Stimulated activated CD8-positive, alpha-beta memory T cell treated with anti-CD3 and anti-CD28 coated beads, Interleukin-12 subunit alpha, Interleukin-12 subunit beta, amount 100 ng/mL, for 1 hour (primary cell): Measurements from ENCODE around the gene MAP7.
"Not testable (repeated sequence)": the region's sequence is repeated elsewhere in the genome, so short reads cannot be mapped to it uniquely, and the experiment has no call there.

ENCODE experiments used
- DNase-seq: peaks from one replicate; pipeline ENCODE4 v3.0.0-alpha.2; 2020; ENCODE audit warnings: low read depth

MAP7 gene

DNA sequence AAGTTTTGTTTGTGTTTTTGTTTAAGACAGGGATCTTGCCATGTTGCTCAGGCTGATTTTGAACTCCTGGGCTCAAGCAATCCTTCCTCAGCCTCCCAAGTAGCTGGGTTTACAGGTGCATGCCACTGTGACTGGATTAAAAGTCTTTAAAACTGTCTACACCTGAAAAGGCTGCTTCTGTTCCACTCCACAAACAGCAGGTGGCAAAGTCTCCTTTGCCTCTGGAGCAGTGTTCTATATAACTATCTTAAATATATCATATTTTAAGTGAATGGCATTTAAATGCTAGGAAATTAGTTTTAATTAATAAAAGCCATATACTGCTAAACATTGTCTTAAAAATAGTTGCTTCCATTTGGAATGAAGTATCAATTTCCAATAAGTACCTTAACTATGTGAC, 171.3 kb downstream of the MAP7 start:
- no peak for DNase-seq

DNA sequence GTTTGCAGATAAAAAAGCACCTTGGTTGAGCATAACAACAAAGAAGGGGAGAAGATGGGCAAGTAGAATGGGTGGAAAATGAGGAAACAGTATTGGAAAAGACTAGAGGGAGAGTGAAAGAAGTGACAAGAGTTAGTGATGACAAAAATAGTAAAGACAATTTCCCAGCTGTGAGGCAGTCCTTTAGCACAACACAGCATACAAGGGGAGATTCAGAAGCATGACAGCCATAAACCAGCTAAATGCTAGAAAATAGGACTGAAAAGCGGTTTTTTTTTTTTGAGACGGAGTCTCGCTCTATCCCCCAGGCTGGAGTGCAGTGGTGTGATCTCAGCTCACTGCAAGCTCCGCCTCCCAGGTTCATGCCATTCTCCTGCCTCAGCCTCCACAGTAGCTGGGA, 174.4 kb downstream of the MAP7 start:
- not testable (repeated sequence) for DNase-seq

DNA sequence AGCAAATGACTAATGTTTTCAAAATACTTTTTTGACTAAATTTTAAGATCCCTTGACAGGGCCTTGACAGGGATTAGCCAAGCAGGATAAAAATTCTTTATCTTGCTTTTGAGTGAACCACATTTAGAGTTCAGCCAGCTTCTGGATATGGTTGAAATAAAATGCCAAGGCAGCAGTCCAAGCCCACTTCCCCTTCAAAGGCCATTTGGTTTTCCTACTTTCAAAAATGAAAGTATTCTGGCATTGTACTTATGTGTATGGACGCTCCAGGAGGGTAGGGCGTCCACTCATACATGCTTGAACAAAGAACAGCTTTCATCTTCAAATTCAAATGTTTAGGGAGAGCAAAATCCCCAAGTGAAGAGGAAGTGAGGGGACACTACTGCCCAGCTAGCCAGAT, 178.3 kb downstream of the MAP7 start:
- no peak for DNase-seq

DNA sequence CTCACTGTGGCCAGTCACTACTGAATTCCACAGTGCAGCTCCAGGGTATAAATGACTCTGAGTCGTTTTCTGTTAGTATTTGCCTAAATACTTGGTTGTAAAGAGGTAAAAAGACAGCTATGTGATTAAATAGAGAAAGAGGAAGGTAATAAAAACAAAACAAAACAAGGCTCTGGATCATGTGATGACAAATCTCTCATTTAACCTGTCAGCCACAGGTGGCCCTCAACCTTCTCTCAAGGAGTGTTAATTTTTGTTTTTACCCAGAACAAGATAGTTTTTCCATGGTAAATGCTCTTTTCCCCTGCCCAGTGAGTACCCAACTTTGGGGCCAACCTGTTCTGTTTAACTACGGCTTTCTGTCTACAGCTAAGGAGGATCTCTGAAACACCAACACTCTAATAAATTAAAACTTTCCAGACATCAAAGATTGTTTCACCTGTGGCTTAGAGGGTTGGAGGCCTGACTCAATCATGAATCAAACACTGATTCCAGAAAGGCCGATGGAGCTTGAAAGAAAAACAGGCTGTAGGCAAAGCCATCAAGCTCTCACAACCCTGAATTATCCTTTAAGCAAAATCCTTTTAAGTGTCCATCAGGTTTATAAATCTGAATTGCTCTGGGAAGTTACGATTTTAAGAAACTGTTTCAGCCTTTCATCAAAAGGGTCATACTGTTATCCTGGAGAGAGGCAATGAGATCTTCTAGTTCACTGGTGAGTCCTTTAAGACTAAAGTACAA, 179.1 kb downstream of the MAP7 start:
- DNase-seq: no peak

DNA sequence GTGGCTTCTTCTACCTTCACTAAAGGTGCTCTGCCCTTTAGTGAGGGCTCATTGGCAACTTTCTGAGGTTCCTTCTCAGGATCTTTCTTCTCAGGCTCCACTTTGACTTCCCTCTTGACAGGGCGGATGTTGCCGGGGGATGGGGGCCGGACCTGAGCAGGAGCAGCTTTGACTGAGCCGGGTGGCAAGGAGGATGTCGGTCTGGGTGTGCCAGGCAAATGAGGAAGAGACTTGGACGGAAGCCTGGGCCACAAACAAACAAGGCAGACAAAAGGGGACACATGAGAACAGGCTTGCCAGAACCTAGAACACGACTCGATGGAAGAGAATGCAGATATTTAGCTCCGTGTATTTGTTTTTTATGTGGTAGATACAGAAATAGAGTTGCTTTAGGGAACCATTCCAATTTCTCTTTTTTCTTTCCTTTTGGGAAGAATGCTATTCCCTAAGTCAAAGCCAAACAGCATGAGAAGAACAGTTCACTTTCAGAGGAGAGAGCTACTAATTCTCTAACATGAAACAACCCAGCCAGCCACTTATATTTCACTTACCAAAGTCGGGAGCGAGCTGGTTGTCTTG, 184.4 kb downstream of the MAP7 start:
- DNase-seq: no peak

DNA sequence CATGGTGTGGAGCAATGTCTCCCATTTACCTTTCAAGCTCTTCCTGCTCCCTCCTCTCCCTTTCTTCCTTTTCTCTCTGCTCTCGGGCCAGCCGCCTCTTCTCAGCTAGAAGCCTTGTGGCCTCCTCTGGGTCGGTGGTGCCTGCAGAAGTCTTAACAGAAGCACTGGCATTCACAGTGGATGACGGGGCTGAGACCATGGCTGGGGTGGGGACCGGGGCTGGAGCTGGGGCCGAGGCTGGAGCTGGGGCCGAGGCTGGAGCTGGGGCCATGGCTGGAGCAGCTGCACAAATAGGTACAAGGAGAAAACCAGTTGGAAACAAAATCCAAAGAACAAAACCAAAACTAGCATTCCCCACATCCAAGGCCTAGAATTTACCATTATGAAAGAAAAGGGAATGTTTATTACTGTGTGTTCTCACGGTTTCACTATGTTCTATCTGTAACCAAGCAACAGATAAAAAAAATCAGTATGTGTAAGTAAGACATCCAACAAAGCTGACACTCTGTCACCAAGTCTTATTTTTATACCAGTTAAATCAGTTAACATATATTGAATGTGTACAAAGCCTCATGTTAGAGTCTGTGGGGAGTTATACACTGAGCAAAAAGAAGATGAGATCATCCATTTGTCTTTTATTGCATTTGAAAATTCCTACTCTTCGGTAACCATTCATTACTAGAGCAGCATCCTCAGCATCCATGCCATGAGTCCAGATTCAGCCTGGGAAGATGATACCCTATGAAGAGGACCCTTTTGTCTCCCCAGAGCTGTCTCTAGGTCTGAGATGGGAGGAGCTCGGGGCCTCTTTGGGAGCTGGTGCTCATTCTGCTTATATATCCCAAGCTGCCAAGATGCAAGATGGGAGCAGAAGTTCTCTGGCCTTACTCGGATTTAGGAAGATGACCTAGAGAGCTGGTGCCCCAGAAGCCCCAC, 187.5 kb downstream of the MAP7 start:
- no peak for DNase-seq

DNA sequence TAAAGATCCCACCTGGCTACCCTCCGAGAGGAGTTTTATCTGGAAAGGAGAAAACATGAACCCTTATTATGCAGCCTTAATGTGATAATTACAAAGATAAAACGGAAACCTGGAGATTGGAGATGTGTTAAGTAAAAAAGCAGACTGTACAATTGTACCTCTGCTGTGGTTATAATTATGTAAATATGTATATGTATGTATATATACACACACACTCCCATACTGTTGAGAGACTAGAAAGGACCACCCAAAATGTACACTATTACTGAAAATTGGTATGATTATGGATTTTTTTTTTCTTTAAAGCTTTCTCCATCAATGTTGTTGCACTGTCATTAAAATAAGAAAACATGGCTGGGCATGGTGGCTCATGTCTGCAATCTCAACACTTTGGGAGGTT, 188.4 kb downstream of the MAP7 start:
- no peak for DNase-seq

DNA sequence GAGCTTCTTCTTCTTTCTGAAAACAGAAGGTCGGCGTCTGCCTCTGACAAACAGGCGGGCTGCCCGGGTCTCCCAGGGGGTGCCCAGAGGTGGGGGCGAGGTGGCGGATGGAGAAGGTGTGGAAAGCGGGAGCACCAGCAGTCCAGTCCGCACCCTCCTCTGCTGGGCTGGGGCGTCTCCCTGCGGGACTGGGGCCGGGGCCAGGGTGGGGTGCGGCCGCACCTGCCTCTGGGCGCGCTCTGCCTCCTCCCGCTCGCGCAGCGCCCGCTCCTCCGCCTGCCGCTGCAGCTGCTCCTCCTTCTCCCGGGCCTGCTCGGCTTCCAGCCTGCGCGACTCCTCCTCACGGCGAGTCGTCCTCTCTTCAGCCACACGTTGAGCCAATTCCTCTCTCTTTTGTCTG, 189.4 kb downstream of the MAP7 start:
- DNase-seq: no peak

DNA sequence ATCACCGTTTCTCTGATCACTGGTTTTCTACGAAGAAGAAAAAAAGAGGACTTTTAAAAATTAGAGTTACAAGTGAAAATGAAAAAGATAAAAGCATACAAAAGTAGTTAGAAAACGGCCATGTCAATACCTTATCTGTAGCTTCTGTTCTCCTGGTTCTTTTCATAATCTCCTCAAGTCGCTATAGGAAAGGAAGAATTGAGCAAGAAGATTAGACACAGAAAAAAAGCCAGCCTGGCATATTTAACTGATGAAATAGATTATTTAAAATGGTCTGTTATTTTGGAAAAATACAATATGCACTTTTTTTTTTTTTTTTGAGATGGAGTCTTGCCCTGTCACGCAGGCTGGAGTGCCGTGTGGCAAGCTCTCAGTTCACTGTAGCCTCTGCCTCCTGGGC, 190.4 kb downstream of the MAP7 start:
- no peak for DNase-seq

DNA sequence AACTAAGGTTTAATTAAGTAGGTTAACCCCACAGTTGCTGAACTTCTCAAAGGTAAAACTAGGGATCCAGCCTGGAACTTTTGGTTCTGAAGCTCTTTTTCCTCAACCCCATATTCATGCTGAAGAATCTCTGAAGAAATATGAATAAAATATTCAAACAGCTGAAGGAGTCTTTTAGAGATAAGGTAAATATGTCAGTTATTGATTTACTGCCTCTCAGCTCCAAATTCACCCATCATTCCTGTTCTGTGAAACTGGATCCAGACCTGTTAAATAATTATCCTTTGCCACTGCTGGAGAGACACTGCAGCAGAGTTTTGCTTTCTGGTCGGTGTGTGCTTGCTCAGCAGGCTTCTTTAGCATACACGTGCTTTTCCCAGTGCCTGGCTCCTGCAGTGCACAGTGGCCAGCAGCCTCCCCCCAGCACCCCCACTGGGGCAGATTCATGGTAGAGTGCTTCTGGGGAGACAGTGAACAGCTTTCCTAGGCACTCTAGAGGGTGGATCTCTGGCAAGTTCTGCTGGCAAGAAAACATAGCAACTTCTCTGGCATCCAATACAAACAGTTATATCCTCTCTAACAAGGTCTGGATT, 198.6 kb downstream of the MAP7 start:
- no peak for DNase-seq

DNA sequence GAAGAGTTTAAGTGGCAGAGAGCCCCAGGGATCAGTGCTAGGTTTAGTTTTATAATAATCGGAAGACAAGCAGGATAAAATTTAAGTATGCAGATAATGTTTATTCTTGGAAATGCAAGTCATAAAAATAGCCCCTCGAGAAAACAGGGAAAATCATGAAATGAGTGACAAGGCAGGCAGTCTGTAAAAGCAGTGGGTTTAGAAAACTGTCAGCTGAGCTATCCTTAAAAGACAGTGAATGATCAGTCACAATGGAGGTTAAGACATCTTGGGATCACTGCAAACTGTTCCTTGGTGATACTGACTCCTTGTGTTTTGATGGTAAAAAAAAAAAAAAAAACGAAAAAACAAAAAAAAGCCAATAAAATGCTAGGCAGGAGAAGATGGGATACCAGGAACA, 199.3 kb downstream of the MAP7 start:
- DNase-seq: no peak

DNA sequence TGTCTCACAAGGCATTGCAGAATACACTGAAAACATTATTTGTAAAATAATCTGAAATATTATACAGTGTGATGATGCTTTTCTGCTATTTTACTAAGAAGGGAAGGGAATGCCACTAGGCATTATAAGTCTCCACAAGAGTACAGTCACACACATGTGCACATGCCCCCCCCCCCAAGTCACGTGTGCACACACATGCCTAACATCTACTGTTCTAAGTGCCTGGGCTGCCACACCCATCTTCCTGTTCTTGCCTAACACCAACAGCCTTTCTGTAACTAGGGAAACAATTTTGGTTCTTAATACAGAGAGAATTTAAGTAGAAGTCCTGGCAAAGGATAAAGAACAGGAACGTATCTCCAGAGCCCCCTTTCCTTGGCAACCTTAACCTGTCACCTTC, 202.4 kb downstream of the MAP7 start:
- DNase-seq: no peak

DNA sequence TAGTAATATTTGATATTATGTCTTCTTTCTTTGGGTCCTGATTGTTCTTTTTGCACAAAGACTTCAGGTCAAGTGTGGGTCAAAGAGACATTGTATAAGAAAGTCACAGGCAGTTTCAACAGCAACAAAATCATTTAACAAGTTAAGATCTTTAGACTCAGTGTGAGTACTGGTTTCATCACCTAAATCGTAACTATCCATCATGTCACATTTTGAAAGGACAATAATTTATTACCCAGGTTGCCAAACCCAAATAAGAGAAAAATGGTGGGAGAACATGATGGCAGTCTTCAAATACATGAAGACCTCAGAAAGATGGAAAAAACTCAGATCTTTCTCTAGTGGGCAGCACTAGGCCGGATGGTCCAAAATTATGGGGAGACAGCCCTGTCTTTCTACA, 205.1 kb downstream of the MAP7 start:
- no peak for DNase-seq

DNA sequence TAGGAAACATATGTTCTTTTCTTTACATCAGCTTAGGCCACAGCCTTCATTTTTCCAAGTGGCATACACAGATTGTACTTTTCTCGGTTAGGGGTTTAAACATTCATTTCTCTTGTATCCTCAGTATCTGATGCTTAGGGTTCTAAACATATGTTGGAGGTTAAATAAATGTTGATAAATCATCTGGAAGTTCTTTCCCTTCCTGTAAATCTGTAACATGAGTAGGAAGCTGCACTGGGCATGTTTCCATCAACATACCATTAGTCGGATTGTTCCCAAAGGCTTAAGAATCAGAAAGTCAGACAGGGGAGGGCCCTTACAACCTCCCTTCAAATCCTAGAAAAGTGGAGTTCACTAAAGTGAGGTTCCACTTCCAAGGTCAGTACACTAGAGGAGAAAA, 205.8 kb downstream of the MAP7 start:
- no peak for DNase-seq

DNA sequence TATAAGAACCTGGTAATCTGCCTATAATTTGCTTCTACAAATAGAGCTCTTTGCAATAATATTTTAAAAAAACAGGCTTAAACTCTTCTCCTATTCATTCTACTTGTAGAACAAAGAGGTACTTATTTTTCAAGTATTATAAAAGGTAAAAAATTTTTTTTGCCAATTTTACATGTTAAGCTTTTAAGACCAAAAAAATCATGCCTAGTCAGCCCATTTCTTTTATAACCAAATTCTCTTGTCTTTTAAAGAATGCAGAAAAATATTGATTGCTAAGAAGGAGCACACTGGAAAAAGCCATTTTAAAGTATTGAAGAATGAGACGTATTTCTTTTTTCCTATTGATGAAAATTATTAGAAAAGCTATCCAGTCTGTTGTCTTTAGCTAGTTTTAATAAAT, 206.5 kb downstream of the MAP7 start:
- no peak for DNase-seq

DNA sequence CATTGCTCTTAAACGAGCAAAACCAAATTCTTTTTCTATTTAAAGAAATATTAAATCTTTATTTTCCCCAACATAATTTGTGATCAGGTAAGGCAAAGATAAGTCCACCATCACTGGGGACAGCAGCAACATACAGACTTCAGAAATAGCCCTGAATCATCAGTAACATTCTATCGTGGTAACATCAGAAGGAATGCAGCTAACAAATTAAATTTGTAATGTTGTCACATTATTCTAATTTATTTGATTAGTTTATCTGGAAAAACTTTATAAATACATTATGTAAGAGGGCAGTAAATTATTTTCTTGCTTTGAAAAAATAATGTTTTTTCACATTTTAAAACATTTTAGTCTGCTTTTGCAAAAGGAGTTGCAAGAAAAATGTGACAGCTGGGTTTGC, 206.9 kb downstream of the MAP7 start:
- no peak for DNase-seq

DNA sequence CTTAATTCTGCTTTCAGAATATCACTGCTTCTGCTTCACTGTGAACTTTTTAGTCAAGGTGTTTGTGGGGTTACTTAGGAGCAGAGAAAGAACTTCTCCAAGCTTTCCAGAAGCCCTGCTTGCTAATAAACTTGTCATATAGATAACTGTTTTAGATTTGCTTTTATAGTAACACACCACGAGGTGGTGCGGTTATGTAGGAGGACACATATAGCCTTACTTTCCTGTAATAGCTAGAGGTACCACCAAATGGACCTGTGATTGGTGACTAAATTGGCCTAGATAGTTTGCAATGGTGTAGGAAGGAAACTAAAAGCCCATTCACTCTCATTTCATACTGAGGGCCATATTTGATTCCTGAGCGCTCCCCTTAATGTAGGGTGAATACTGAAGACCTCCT, 208.3 kb downstream of the MAP7 start:
- no peak for DNase-seq

DNA sequence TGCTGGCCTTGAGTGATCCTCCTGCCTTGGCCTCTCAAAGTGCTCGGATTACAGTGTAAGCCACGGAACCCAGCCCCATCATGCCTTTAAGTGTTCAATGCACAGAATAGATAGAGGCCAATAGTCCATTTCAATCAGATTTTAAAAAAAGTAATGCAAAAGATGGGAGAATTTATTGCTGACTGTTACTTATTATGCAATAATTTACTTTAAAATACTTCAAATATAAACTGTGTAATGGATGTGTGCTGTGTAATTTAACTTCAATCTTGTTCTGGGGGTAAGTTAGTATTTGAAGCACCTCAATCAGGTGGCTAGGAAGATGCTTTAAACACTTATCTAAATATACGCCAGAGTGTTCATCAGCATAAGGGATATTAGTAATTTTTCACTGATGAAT, 208.9 kb downstream of the MAP7 start:
- DNase-seq: no peak

DNA sequence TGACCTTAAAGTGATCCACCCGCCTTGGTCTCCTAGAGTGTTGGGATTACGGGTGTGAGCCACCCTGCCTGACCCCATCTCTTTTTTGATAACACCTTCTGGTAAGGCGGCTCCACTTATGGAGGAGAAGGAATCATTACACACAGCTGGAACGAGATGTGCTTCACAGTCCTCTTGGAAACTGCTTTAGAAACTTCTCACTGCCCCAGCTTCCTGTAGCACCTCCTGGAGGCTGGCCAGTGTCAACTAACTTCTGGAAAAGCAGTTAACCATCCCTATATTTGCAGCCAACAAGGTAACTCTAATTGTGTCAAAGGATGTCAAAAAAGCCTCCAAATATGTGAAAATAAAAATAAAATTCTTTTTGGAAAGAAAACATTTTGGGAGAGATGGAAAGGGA, 211.7 kb downstream of the MAP7 start:
- DNase-seq: no peak

DNA sequence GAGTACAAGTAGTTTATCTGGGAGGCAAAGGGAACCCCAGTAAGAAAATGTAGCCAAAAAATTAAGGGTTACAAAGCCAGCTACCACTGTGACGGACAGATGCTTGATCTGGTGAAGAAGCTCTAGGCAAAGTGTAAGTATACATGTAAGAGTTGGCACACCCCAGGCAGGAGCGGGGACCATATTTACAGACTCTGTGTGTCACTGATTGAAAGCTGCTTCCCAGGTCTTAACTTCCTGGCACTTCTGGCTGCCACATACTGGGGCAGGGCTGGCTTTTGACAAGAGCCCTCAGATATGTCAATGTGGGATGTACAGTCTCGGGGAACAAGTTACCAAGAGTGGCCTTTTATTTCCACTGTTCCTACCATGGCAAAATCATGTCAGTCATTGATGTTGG, 212.6 kb downstream of the MAP7 start:
- DNase-seq: no peak

DNA sequence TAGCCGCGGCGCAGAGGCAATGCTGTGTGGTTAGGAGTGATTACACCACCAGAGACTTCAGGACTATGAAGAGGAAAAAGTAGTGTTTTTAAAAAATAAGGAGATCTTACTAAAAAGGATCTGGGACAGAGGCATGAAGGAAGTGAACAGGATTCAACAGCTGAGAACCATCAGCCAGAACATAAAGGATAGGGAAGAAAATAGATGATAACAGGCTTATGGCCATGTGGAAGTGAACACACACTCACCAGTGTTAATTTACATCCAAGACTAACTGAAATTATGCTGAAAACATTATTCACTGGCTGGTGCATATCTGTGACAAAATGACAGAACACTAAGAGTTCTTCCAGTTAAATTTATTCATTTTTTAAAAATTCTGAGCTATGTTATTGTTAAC, 213.1 kb downstream of the MAP7 start:
- DNase-seq: no peak

DNA sequence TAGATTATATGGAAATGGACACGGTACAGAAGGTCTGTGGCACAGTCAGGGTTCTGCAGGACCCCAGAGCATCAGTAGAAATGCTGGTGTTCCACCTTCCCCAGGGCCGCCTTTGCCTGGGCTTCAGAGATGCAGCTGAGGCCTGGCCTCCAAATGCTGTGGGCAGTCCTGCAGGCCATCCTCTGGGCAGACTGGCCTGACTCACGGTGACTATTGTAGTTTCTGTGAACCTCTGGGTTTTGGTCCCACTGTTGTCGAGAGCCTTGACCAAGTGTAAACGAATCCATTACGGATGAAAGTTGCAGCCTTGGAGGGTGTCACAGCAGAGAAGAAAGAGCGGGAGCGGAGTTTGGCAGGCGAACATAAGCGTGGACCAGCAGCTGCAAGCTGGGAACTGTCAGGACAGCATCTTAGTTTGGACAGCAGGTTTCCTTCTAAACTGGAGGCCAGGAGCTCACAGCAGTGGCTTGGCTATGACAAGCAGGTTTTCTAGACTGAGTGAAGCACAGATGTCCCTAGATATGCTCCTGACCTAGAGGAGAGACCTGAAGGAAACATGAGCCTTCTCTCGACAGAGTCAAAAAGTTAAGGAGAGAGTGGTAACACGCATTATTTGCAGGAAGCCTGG, 214.4 kb downstream of the MAP7 start:
- no peak for DNase-seq
